Body of pancreas (tissue), 4 donors: ENCODE data around the gene THNSL1. TPM values are rescaled to one million over a fixed set of nuclear protein-coding genes. Genes with fewer than 3 reads are reported as not detected.
A peak's percentile ranks its signal among the peaks of the same experiment; 100 is the strongest.

Experiments used
- ATAC-seq: fragments of 150-250 bp; one replicate; pipeline ENCODE4 v1.9.1; 2016
- DNase-seq, 4 donors: peaks; one replicate each; pipeline ENCODE4 v3.0.0-alpha.2; 2019
- H3K27ac ChIP-seq, 4 donors: fragments of 200-600 bp; sonication (generic); 1 replicate in 3 of 4; 2 replicates in 1 of 4; pipeline versions ENCODE4 v1.5.1 to v1.6.1; 2016 to 2019; ENCODE audit warnings: mild to moderate bottlenecking in 1 of 4, mixed read lengths in 1 of 4, moderate library complexity in 1 of 4
- H3K27me3 ChIP-seq, 2 donors: fragments of 200-600 bp; sonication (generic); one replicate each; pipeline ENCODE4 v1.6.0; 2016; ENCODE audit warnings: mild to moderate bottlenecking in 1 of 2
- H3K36me3 ChIP-seq, 2 donors: fragments of 200-600 bp; sonication (generic); replicated peaks in 1 of 2; 2 replicates each; pipeline ENCODE4 v1.5.1; 2016; ENCODE audit warnings: low read depth in 2 of 2; ENCODE audit not compliant: insufficient read depth in 1 of 2
- H3K4me1 ChIP-seq: fragments of 200-600 bp; sonication (generic); one replicate; pipeline ENCODE4 v1.6.0; 2016
- H3K4me3 ChIP-seq, 2 donors: fragments of 200-600 bp; sonication (generic); 1 replicate in 1 of 2; 2 replicates in 1 of 2; pipeline ENCODE4 v1.5.1; 2016 to 2019
- H3K9me3 ChIP-seq, 3 donors: fragments of 200-600 bp; sonication (generic); 1 replicate in 2 of 3; 2 replicates in 1 of 3; pipeline ENCODE4 v1.5.1; 2016
- CTCF ChIP-seq, 7 experiments: fragments of 450-650 bp in 4 of 7; fragments of 200-600 bp in 3 of 7; sonication (generic) in 3 of 7; IDR thresholded peaks; one replicate each; pipeline ENCODE4 v1.5.1; 2016 to 2019; ENCODE audit warnings: antibody characterized with exemption in 7 of 7
- POLR2A ChIP-seq, 3 donors: fragments of 450-650 bp; IDR thresholded peaks; one replicate each; pipeline ENCODE4 v1.6.1; 2016; ENCODE audit warnings: antibody characterized with exemption in 3 of 3, mild to moderate bottlenecking in 2 of 3
- WGBS, 2 donors: methylation state at CpG; one replicate each; pipeline ENCODE4 v1.1.5; 2017; 5-methylcytosine and 5-hydroxymethylcytosine counted together
- intact Hi-C: fragments of 100-400 bp; cut with DNase I; formaldehyde crosslinking; loops from one replicate; pipeline ENCODE4 v1.15.1; 2023
- total RNA-seq, 2 donors: library from RNA; depleted of rRNA; stranded (reverse); fragments of >200 nt; gene quantifications; one replicate each; pipeline ENCODE4 v1.1.0, GENCODE V29; 2016

The THNSL1 gene
- total RNA-seq, 2 donors from 2014 or later, result under 0.01 to 4.9 TPM

- DNase-seq, result no peak
Measured at GRCh38 chr10:25038325-25038724, 21.9 kb downstream of the THNSL1 start.

DNA sequence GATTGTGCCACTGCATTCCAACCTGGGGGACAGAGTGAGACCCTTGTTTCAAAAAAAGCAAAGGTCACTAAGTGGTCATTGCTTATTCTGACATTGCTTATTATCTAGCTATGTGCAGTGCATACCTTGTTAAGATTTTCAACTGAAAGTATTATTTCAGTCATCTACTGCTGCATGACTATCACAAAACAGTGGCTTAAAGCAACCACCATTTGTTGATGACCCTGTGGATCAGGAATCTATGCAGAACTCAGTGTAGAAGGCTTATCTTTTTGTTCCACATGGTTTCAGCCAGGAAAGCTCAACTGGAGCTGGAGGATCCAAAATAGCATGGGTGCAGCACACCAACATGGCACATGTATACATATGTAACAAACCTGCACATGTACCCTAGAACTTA, 23.1 kb downstream of the THNSL1 start:
- DNase-seq (no peak), ATAC-seq (no peak)
- Histone ChIP-seq H3K4me3 (no peak overlapping the region), H3K27ac (no peak overlapping the region), H3K4me1 (peaks cover 6% of the 10 kb centered on the region), H3K36me3 (no peaks in the 10 kb centered on the region), H3K27me3 (no peaks in the 10 kb centered on the region), H3K9me3 (no peaks in the 10 kb centered on the region)
- intact Hi-C loops, result no loop called here
- no peak for TF ChIP-seq POLR2A (IDR thresholded peaks at IDR 0.05)
- no peak for TF ChIP-seq CTCF (IDR thresholded peaks at IDR 0.05)

More at GRCh38 chr10:25038325-25038724, 21.9 kb downstream of the THNSL1 start:
- Histone ChIP-seq H3K27ac (no peak overlapping the region), H3K9me3 (no peaks in the 10 kb centered on the region), H3K27me3 (no peaks in the 10 kb centered on the region), H3K4me1 (peaks cover 6% of the 10 kb centered on the region), H3K4me3 (no peak overlapping the region), H3K36me3 (no peaks in the 10 kb centered on the region)
- no peak for TF ChIP-seq CTCF (IDR thresholded peaks at IDR 0.05)
- TF ChIP-seq POLR2A (IDR thresholded peaks at IDR 0.05), result no peak
- whole genome bisulfite sequencing, 2 donors, result 74 to 80% methylated on average over 2 of the region's 2 CpGs
- ATAC-seq, result no peak
- intact Hi-C loops, result no loop called here

- DNase-seq (no peak), ATAC-seq (no peak)
- 76 to 77% methylated on average over 1 of the region's 1 CpG for WGBS, 2 donors
- no peaks in the 10 kb centered on the region for H3K36me3 ChIP-seq
- H3K27me3 ChIP-seq, result no peaks in the 10 kb centered on the region
- H3K4me3 ChIP-seq, result no peak overlapping the region
- no peaks in the 10 kb centered on the region for H3K9me3 ChIP-seq
- H3K4me1 ChIP-seq, result no peaks in the 10 kb centered on the region
- intact Hi-C loops, result no loop called here
- TF ChIP-seq POLR2A (IDR thresholded peaks at IDR 0.05), result no peak
- no peak for TF ChIP-seq CTCF (IDR thresholded peaks at IDR 0.05)
- H3K27ac ChIP-seq, result no peak overlapping the region
Measured at GRCh38 chr10:25046641-25047040, 30.2 kb downstream of the THNSL1 start.

DNA sequence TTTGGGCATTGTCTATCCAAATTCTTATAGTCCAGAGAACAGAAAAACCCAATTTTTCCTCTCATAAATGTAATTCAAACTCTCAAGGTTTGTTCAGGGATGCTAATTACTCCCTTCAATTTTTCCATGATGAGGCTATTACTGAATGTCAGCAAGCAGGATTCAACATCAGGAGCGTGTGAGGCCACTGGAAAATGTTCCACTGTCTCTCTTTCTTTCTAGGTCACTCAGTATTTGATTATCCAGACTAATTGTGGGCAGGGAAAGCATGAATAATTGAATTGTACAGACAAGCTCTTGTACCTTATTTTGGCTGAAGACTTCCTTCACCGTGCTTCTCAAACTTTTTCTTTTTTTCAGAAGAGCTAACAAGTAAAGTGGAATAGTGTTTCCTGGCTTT, 30.7 kb downstream of the THNSL1 start:
- TF ChIP-seq CTCF (IDR thresholded peaks at IDR 0.05), result no peak
- TF ChIP-seq POLR2A (IDR thresholded peaks at IDR 0.05), result no peak
- H3K27ac ChIP-seq, result no peak overlapping the region
- H3K9me3 ChIP-seq, result no peaks in the 10 kb centered on the region
- no peaks in the 10 kb centered on the region for H3K4me1 ChIP-seq
- H3K36me3 ChIP-seq, result no peaks in the 10 kb centered on the region
- H3K27me3 ChIP-seq, result no peaks in the 10 kb centered on the region
- no peak overlapping the region for H3K4me3 ChIP-seq
- ATAC-seq (no peak), DNase-seq (no peak)
- intact Hi-C loops, result no loop called here
- 73 to 74% methylated on average over 2 of the region's 2 CpGs for WGBS, 2 donors

DNA sequence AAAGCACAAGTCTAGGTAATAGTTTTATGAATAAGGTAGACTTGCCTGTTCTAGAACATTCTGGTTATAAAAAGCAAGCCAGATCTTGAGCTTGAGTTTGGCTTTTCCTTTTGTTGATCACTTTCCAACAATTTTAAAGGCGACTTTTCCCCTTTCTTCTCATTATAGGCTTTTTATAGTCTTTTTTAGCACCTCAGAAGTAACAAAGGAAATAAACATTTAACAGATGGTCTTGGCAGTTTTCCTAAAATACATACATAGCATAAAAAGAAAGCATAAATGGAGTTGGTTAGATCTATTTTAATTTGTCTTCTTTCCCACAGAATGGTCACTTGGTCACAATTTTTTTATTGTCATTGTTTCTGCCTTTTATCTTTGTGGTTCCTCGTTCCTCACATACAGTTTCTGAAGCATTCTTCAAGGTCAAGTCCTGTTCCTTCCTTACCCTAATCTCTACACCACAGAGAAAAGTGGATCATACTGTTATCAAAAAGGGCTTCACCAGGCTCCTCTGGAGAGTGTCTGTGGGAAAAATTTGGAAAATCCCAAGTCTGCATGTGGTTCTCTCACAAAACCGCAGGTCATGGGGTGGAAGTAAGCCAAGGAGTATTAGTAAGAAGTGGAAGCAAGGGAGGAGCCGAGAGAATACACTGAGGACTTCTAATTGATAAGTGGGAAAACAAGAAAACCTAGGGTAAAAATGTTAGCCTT, 31.3 kb downstream of the THNSL1 start:
- Histone ChIP-seq H3K27ac (no peak overlapping the region), H3K36me3 (no peaks in the 10 kb centered on the region), H3K9me3 (no peaks in the 10 kb centered on the region), H3K27me3 (no peaks in the 10 kb centered on the region), H3K4me3 (no peak overlapping the region), H3K4me1 (no peaks in the 10 kb centered on the region)
- intact Hi-C loops, result no loop called here
- TF ChIP-seq POLR2A (IDR thresholded peaks at IDR 0.05), result no peak
- no peak for TF ChIP-seq CTCF (IDR thresholded peaks at IDR 0.05)
- peak; percentile 15 for ATAC-seq
- WGBS, 2 donors, result 61 to 63% methylated on average over 4 of the region's 4 CpGs
- peak in 1 of 4 donors; percentile 11 for DNase-seq
